Cardiac fibroblast (primary cell): Measurements from ENCODE around the gene CCDC91.

ENCODE experiments used
- DNase-seq, 2 donors: peaks; one replicate each; pipeline versions ENCODE4 v3.0.0 to v3.0.0-alpha.2; 2010; ENCODE audit warnings: low read depth in 2 of 2
- H3K4me3 ChIP-seq, 2 donors: replicated peaks in 1 of 2; 1 replicate in 1 of 2; 2 replicates in 1 of 2; pipeline ENCODE4 v1.5.1; 2011; ENCODE audit warnings: low read depth in 2 of 2, low read length in 2 of 2, mild to moderate bottlenecking in 2 of 2, moderate library complexity in 1 of 2
- TF ChIP-seq, protein P1 (sequence below): IDR thresholded peaks from one replicate; pipeline ENCODE4 v1.5.1; 2011; ENCODE audit warnings: low read depth, mild to moderate bottlenecking, low read length, inconsistent platforms

Gene CCDC91

DNA sequence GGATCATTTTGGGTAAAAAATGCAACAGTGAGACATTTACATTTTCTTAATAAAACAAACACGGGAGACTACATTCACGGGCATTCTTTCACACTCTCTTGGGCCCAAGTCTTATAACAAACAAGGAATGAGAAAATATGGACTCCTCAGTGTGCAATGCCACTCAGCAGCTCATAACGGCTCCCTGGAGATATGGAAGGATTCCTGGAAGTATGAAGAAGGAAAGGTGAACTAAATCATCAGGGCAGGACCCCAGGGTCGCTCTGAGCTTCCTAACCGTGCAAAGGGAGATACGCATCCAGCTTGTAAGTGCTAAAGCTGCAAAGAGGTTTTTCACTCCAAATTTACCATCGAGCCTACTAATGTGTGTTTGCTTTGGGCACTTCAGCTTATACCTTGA lies 33.5 kb upstream of the CCDC91 start:
- no peak overlapping the region for H3K4me3 ChIP-seq
- TF ChIP-seq, protein P1, sequence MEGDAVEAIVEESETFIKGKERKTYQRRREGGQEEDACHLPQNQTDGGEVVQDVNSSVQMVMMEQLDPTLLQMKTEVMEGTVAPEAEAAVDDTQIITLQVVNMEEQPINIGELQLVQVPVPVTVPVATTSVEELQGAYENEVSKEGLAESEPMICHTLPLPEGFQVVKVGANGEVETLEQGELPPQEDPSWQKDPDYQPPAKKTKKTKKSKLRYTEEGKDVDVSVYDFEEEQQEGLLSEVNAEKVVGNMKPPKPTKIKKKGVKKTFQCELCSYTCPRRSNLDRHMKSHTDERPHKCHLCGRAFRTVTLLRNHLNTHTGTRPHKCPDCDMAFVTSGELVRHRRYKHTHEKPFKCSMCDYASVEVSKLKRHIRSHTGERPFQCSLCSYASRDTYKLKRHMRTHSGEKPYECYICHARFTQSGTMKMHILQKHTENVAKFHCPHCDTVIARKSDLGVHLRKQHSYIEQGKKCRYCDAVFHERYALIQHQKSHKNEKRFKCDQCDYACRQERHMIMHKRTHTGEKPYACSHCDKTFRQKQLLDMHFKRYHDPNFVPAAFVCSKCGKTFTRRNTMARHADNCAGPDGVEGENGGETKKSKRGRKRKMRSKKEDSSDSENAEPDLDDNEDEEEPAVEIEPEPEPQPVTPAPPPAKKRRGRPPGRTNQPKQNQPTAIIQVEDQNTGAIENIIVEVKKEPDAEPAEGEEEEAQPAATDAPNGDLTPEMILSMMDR, result no peak
- no peak for DNase-seq

DNA sequence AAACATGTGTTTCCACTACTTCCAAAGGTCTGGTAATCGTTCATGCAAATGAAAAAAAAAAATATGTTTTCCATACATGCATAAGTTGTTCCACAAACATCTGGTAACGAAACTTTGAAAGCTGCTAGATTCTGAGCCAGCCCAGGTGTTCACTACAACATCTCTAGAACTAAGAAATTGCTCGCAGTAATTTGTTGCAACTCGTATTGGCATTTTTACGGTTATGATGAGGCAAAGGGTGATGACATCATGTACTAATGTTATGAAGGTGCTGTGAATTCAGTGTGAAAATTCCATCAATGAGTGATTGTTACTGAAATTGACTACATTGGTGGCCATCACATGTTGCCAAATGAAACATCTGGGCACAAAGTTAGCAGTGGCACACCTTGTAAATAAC lies 31.9 kb upstream of the CCDC91 start:
- TF ChIP-seq, protein P1, result no peak
- H3K4me3 ChIP-seq, result no peak overlapping the region
- no peak for DNase-seq

DNA sequence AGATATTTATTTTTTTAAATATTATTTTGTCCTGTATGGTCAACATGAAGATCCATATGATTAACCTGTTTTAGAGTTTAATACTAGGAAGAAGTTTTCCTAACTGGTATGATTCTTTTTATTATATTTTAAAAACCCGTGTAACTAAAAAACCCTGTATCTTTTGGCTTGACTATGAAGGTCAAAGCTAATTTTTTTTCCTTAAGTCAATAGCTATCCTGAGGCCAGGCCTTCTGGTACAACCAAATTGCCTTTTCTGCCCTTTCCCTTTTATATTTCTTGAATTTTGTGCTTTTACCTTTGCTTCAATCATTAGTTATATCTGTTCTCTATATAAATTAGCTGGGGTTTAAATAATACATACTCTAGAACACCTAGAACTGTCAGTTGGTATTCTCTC lies 30.6 kb upstream of the CCDC91 start:
- TF ChIP-seq, protein P1, result no peak
- no peak overlapping the region for H3K4me3 ChIP-seq
- DNase-seq, result no peak

DNA sequence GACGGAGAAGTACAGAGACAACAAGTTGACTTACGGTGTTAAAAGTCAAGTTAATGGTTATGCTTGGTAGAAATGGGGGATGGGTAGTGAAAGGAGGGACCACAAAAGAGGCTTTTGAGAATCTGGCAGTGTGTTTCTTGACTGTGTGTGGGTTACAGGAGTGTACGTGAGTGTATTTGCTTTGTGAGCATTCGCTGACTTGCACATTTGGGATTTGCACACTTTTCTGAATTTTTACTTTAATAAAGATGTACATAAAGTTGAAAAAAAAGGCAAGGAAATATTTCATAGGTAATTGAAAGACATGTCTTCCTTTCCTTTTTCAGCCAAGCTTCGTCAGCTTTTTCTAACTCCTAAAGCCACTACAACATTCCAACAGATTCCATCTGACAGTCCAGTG lies 28.6 kb upstream of the CCDC91 start:
- H3K4me3 ChIP-seq, result no peak overlapping the region
- TF ChIP-seq, protein P1, result no peak
- no peak for DNase-seq

DNA sequence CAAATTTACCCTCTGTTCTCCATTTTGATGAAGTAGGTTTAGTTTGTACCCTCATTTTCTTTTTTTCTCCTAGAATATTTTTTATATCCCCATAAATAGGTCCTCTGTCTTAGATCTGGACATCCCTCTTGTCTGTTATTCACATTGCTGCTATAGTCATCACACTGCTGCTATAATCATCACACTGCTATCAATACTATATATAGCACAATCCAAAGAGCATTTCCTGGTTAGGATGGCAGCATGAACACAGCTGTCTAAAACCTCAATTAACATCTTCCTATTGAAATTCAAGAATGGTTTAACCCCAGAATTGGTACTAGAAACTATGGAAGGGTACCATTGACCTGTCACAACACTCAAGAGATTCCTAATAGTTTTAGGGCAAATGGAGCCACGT lies 27.6 kb upstream of the CCDC91 start:
- DNase-seq, result no peak
- TF ChIP-seq, protein P1, result no peak
- no peak overlapping the region for H3K4me3 ChIP-seq

DNA sequence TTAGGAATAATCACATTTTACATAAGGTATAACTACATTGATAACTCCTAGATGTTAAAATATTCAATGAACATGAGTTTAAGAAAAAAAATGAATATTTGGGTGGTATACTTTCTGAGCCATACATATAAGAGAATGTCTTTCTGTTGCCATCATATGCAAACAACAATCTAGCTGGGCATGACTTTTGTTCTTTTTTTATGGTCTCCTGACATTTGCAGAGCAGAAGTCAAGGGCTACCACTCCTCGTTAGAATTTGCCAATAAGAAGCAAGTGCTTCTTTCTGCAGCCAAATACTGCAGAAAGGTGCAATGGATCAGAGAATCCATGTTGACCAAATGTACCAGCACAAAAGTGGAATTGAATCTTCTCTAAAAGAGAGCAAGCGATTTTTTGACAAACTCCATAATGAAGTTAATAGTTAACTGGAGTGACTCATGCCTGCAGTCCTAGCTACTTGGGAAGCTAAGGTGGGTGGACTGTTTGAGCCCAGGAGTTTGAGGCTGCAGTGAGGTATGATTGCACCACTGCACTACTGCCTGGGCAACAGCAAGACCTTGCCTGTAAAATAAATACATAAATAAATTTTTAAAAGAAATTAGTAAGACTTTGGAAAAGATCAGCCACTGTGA lies 25.5 kb upstream of the CCDC91 start:
- no peak for DNase-seq
- no peak overlapping the region for H3K4me3 ChIP-seq
- TF ChIP-seq, protein P1, result no peak

DNA sequence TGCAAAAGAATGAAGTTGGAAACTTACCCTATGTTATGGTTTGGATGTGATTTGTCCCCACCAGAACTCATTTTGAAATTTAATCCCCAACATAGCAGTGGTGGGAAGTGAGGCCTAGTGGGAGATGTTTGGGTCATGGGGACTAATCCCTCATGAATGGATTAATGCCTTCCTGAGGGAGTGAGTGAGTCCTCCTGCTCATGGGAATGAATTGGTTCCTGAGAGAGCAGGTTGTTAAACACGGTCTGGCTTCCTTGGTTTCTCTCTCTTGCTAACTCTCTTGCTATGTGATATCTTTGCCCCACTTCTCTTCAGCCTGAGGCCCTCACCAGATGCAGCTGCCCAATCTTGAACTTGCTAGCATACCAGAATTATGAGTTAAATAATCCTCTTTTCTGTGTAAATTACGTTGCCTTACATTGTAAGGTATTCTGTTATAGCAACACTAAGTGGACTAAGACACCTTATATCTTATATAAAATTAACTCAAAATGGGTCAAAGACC lies 22.2 kb upstream of the CCDC91 start:
- TF ChIP-seq, protein P1, result no peak
- no peak for DNase-seq

More for the DNA sequence above, 22.2 kb upstream of the CCDC91 start:
- no peak overlapping the region for H3K4me3 ChIP-seq
